A673 (cell line): ENCODE measurements around the gene ARL4D.

Source experiments
- CTCF ChIP-seq: fragments of 300-800, 200-600 bp; sonication (generic); conservative IDR thresholded peaks from 2 replicates; pipeline ENCODE4 v1.5.1; 2017; ENCODE audit warnings: low read depth, mild to moderate bottlenecking, antibody characterized with exemption, low read length, moderate library complexity, mixed read lengths
- EZH2 ChIP-seq: fragments of 200-600 bp; sonication (generic); IDR thresholded peaks from 2 replicates; pipeline ENCODE4 v1.6.1; 2017; ENCODE audit warnings: borderline replicate concordance, low read depth, mild to moderate bottlenecking, mixed read lengths, antibody characterized with exemption, low read length; ENCODE audit not compliant: poor library complexity, severe bottlenecking

GRCh38 chr17:43400943-43401717 lies 2.3 kb downstream of the ARL4D start:
- TF ChIP-seq CTCF: no peak
- no peak for TF ChIP-seq EZH2
